ENCODE data around the gene TMEM54. TPM values are rescaled to one million over a fixed set of nuclear protein-coding genes. Genes with fewer than 3 reads are reported as not detected.

TMEM54 gene
- total RNA-seq, 1 experiment from 2014 or later: 47.5 TPM

DNA sequence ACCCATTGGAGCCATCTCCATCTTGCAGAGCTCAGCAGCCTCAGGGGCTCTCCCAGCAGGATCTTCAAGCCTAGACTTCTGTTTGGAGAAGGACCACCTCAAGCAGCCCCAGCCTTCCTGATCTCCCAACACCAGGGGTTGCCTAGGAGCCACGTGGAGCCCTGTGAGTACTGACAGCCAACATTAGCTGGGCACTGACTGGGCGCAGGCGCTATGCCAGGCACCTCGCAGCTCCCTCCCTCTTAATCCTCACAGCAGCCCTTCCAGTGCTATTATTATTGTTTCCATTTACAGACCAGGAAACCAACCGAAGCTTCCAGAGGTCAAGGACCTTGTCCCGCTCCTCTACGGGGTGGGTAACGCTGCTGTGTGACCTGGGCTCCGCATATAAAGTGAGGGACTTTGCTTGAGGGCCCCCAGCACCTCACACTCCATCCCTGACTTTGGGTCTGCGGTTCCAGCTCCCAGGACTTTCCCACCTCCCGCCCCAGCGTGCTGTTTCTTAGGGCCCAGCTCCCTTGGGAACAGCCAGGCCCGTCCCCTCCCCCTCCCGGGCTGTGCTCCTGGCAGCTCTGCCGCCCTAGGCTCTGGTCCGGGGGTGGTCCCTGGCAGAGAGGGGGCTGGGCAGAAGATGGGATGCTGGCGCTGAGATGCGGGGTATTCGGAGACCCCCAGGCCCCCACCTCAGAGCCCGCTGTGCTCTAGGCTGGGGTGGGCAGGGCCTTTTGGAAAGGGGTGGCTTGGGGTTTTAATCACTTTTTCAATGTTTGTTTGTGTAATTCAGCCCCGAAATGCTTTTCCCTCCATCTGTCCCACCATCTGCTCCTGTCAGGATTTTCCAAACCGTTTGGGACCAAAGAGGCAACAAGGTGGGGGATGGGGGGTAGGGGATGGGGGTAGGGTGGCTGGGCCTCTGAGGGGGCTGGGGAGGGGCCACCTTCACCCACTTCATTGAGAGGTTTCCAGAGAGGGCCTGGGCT lies 19.0 kb downstream of the TMEM54 start:
- no peak for DNase-seq (ENCODE audit: low spot score)

DNA sequence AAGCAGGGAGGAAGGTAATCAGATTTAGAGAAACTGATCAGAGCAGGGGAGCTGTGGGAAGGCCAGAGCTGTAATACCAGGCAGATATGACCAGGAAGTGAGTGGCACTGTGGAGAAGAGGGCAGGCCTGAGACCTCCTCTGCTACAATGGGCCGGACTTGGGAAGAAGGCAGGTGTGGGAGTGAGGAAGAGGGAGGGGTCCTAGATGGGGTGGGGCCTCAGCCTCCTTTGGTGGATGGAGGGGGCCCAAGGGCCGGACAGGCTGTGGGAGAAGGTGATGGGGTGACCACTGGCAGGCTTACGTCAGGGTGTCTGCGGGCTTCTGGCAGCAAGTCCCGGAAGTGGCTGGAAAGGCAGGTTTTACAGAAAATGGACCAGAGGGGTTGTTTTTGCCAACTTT lies 19.9 kb downstream of the TMEM54 start:
- DNase-seq (ENCODE audit: low spot score): no peak

DNA sequence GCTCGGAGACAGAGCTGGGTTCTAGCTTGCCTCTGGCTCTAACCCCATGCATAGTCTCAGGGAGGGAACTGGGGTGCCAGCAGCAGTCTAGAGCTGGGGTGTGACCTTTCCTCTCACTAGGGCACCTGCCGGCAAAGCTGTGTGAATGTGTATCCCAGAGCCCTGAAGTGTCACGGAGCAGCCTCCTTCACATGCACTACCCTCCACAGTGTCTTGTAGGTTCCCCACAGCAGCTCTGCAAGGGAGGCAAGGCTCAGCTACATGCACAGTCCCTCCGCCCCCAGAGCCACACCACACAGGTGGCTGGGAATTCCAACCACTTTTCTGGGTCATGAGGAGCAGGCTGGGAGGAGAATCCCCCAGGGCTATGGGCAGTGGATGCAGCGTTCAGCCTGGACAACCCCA lies 22.6 kb downstream of the TMEM54 start:
- no peak for DNase-seq (ENCODE audit: low spot score)

DNA sequence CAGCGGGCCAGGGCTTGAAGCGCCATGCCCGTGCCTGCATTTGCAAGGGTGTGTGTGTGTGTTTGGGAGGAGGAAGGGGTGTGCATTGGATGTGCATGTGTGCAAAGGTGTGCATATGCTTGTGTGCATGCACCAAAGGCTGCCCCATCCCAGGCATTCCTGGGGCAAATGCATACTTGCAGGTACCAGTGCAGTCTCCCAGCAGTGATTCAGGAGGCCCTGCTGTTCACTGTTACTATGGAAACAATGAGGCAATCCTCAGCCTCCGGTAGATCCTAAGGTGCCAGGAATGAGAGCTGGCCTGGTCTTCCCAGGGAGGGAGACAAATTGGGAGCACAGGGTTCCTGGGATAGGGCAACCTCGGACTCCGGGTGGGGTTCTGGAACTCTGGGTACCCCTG lies 23.0 kb downstream of the TMEM54 start:
- DNase-seq (ENCODE audit: low spot score): peak; percentile 5

DNA sequence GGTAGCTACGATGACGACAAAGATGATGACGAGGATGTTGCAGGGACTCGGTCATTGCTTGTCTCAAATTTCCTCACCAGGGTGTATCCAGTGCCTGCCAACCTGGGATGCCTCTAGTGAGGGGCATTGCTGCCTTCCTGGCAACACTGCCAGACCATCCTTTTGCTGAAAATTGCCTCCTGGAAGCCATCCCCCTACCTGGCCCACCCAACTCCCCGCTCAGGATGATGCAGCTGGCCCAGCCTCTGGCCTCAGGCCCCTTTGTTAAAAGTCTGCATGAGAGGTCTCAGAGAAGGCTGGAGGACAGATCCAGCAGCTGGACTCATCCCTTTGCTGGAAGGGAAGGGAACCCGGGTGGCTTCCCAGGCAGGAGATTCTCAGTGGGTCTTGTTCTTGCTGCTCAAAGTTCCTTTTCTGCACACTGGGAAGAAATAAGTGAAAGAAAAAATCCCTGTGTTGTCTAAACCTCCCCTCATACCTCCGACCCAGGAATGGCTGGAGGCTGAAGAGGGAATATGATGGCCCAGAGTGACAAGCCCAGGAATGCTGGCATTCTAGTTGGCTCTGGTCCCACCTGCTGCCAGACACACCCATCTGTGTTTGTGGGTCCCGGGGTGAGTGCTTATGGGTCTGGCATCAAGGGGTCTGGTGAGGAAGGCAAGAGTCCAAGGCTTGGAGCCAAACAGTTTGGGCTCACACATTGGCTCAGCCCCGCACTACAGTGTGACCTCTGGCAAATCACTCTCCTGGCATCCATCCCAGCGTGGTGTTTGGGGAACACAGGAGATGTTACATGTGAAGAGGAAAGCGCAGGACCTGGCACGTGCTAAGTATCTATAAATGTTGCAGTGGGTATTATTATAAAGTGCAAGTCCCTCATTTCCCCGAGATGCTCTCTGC lies 23.7 kb downstream of the TMEM54 start:
- no peak for DNase-seq (ENCODE audit: low spot score)

DNA sequence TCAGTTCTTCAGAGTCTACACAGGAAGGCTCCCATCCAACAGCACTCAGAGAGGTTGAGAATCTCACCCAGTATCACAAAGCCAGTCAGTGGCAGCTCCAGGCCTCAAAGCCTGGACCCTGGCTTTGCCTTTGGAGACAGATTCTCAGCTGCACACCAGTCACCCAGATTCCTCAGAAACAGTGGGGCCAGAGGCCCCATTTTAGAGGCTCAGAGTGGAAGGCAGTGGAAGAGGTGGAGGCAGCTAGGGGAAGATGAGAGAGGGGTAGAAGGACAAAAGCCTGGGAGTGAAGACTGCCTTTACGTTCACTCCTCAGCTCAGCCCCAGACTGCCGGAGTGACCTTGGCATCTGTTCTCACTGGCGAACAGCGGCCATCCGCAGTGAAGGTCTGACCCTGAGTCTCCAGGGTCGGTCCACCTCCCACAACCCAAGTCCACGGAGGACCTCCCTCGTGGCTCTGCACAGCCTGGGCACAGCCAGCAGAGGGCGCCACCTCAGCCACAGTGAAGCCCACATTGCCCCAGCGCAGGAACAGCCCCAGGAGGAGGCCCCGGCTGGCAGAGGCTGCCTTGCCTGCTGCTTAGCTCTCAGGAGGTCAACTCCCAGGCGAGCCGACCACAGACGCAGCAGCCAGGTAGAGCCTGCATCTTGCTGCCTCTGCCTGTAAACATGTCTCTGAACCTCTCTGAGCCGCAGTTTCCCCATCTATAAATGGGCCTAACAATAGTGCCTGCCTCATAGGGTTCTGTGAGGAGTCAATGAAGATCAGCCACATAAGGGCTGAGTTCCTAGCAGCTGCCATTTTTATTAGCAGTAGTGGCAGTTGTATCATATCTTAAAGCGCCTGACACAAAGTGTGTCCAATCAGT lies 24.6 kb downstream of the TMEM54 start:
- peak; percentile 16 for DNase-seq (ENCODE audit: low spot score)

DNA sequence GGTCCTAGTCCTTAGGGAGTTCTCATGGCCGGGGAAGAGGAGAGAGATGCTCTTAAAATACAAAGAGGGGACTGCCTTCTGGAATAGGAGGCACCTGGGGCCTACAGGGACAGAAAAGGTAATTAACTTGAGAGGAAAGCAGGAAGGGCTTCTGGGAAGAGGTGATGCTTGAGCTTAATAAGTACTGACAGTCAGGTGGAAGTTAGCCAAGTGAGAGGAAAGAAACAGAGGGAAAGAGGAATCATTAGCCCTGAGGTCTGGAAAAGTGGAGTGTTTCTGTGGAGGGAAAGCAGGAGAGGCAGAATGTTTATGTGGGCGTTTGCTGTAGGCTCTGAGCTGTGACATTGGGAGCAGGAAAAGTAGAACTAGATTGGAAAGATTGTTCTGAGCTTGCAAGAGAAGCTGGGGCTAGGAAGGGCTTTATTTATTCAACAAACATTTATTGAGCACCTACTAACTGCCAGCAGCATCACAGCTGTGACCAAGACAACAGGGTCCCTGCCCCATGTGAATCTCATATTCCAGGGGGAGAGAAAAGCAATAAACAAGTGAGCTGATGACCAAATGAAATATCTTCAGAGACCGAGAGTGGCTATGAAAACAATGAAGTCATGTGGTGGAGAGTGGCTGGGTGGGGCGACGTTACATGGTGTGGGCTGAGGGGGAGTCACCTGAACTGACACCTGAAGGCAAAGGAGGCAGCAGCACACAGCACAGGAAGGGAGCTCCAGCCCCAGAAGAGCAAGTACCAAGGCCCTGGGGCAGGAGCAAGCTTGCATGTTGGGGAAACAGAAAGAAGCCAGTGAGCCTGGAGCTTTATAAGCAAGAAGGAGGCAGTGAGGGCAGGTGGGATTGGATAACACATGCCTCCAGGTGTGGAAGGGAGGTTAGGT lies 26.1 kb downstream of the TMEM54 start:
- DNase-seq (ENCODE audit: low spot score): no peak

DNA sequence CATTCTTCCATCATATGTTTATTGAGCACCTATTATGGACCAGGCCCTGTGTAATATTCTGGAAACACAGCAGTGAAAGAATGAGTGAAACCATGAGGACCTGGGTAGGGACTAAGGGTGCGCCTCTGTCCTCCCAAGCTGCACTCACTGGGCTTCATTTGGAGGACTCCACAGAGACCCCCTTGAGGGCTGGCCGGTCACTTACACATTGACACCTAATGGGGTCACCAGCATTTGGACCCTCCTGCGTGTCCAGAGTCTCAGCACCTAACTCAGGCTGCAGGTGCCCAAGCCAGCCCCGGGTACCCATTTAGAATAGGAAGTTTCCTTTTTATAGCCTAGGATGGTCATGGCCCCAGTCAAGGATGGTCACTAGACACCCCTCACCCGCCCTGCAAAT lies 27.7 kb downstream of the TMEM54 start:
- DNase-seq (ENCODE audit: low spot score): no peak

DNA sequence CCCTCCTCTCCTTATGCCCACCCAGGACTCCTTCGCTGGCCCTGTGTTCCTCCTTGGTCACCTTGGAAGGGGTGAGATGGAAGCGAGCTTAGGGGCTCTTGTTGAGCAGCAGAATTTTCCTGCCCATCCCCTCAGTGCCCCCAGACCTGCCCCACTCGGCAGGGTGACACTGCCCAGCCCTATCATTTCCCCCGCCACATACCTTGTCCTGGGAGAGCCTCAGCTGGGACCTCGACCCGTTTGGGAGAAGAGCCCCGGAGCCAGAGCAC lies 29.1 kb downstream of the TMEM54 start:
- DNase-seq (ENCODE audit: low spot score): no peak

DNA sequence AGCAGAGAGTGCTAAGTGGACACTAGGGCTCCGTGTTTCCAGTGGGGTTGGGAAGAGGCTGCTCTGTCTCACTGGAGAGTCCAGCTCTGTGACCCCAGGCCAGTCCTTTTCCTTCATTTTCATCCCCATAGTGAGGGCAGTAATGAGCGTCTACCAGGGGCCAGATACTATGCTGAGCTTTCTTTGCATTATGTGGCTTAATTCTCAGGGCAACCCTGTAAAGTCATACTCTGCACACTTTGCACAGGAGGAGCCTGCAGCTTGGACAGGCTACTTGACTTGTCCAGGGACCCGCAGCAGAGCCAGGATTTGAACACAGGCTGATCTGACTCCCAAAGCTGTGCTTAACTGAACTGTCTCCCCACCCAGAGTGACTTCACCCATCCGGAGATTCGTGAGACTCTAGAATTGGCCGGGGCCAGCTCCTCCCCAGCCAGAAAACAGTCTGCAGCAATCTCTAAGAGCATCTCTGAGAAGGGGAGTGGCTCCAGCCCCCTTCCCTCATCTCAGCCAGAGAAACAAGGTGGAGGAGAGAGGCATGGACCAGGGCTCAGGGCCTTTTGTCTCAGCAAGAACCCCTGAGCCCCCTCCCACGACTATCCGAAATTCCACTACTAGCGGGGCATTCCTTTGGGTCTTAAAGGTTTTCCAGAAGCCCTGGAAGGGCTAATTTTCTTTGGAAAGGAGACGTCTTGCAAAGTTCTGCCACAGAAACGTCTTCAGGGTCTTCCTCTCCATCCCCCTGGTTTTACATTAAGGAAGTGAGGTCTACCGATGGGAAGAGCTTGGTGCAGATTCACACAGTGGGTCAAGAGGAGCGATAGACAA lies 29.6 kb downstream of the TMEM54 start:
- DNase-seq (ENCODE audit: low spot score): no peak

DNA sequence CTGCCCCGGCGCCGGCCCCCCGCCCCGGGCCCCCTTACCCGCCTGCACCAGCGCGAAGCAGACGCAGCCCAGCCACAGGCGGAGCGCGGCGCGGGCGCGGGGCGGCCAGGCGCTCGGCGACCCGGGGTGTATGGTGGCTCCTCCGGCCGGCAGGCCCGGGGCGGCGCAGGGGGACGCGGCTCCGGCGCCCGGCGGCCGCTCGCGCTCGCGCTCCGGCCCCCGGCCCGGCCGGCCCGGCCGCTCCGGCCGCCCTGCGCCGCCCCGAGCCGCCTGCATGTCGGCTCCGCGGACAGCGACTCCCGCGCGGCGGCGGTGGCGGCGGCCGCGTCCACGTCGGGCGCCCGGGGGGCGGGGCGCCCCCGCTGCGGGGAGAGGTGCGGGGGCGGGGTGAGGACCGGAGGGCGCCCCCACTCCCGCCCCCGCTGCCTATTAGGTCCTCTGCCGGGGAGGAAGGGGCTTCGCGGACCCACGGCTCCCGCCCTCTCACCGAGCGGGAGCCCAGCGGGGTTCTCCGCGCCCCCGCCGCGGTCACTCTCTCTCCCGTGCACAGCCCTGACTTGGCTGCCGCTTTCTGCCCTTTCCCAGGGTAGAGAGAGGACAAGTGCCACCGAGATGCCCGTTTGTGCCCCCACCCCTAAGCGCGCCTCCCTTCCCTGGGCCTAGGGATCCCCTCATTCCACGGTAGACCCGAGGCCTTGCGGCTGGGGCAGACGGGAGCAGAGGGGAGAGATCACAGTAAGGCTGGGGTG lies 30.4 kb downstream of the TMEM54 start, which contains the start of gene FNDC5:
Gene FNDC5, minus strand, starts transcription at position 298 of the 749 bp plus-strand sequence.
- no peak for DNase-seq (ENCODE audit: low spot score)

DNA sequence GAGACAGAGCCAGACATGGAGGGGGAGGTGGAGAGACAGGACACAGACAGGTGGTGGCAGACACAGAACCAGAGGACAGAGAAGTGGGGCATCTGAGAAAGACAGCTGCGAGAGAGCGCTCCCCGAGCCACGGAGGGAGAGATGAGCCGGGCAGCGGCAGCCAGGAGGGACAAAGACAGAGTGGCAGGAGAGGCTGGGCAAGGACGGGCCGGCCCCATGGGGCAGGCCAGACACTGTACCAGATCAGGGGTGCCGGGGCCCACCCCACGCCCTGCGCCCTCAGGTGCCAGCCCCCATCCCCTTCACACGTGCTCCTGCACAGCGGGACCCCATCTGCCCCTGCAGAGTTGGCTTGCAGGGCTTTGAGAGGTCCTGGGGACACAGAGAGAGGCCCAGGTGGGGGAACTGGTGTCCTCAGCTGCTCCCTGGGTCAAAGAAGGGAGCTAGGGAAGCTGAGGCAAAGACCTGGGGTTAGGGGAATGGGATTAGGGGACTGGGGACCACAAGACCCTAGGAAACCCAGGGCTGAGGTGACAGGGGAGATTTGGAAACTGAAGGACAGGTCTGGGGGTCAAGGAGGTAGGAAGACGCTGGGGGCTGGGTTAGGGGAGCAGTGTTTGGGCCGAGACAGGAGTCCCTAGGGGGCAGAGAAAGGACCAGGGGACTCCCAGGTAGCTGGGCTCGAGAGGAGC lies 31.1 kb downstream of the TMEM54 start:
- DNase-seq (ENCODE audit: low spot score): no peak

DNA sequence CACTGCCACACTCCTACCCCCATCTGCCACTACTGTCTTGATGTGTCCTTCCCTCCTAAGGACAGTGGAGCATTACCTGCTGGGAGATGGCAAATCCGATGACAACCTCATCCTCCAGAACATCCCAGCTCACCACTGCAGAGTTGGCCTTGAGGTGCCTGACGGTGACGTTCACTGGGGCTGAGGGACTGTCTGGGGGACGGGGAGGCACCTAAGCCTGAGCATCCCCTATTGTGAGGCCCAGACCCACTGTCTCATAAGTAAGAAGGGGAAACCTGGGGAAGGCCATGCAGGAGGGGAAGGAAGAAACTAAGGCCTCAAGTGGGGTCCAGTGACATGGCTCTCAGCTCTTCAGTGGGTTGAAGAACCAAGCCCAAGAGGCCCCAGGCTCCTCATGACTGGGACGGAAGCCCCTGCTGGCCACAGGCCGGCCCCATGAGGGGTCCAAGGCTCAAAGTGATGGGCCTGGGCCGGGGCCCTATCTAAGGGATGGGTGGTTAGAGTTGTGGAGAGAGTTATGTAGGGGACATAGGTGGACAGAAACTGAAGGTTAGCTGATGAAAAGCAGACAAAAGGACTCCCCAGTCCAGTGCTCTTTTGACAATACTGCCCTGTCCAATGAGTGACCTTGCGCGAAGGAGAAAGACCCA lies 32.3 kb downstream of the TMEM54 start:
- no peak for DNase-seq (ENCODE audit: low spot score)

DNA sequence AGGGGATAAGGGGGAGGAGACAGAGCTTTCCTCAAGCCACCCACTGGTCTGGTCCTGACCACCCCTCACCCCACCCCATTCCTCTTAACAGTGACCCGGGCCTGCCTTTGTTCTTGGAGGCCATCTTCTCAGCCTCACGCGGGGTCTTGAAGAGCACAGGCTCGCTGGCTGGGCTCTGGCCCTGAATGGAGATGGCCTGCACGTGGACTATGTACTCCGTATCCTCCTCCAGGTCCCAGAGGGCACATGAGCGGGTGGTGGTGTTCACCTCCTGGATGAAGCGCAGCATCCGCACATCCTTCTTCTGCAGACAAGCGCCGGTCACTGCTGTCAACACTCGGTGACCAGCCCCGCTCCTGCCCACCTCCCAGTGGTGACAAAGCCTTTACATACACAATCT lies 33.1 kb downstream of the TMEM54 start:
- DNase-seq (ENCODE audit: low spot score): no peak

DNA sequence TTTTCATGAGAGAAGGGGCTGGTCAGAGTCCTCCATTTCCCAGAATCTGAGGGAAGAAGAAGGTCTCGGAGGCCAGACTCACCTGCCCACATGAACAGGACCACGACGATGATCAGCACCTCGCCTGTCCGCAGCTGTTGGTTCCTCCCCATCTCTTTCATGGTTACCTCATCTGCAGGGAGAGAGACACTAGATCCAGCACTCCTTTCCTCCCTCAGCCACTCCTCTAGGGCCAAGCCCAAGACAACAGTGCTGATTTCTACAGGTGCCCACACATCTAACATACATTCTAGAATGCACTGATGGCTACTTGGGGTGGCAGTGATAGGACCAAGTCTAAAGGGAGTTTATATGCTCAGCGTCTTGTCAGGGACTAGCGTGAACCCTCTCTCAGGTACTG lies 33.5 kb downstream of the TMEM54 start:
- DNase-seq (ENCODE audit: low spot score): no peak

DNA sequence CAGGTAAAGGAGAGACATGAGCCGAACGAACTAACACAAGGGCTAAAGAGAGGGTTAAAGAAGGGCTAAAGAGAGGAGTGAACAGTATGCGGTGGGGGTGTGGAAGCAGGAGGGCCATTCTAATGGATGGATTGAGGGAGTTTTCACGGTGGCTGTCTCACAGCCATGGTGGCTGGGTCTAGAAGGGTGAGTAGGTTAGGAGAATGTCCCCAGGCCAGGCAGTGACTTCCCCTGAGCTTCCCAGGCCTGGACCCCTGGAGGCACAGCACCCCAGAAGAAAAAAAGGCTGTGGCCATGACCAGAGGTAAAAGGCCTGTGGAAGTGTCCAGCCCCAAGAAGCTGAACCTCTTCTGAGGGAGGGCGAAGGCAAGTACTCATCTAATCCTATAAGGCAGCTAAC lies 34.0 kb downstream of the TMEM54 start:
- no peak for DNase-seq (ENCODE audit: low spot score)

DNA sequence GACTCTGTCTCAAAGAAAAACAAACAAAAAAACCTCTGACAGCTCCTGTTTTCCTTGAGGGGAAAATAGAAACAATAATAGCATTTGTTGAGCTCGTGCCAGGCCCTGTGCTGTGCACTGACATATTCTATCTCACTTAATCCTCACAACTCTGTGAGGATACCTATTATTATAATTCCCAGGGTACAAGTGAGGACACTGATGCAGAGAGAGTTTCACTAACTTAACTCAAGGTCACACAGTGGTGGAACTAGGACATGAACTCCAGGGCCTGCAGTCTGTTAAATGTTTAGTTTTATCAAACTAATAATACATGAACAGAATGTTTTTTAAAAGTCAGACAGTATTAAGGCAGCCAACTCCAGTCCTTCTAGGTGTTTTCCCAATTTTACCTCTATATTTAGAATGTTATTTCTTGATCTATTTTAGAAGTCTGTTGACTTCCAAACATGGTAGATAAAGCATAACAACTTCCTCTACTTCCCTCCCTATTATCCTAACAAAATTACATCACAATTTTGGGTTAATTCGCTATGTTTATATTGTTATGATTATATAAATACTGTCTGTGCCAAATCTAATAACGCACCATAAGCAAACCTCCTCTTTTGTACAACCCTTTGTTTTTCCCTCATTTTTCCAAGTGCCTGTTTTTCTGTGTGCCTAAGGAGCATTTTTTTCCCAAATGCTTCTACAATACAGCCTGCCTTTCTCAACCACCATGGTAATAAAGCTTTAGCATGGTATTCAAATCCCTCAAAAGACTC lies 35.4 kb downstream of the TMEM54 start:
- no peak for DNase-seq (ENCODE audit: low spot score)
